HL-60 (cell line): Measurements from ENCODE around the gene JMJD1C.

ENCODE experiments used
- DNase-seq, 2 experiments: peaks; one replicate each; pipeline ENCODE4 v3.0.0-alpha.2; 2010 to 2020; ENCODE audit warnings: low read depth in 1 of 2, low spot score in 1 of 2
- H3K27ac ChIP-seq: fragments of 250-450 bp; sonication (Bioruptor Pico); replicated peaks from 2 replicates; pipeline ENCODE4 v1.5.1; 2020; ENCODE audit warnings: mild to moderate bottlenecking, moderate library complexity
- H3K27me3 ChIP-seq: fragments of 250-450 bp; sonication (Bioruptor Pico); 2 replicates; pipeline ENCODE4 v1.5.1; 2021; ENCODE audit warnings: mild to moderate bottlenecking, moderate library complexity; ENCODE audit not compliant: insufficient read depth, poor library complexity, severe bottlenecking
- H3K4me3 ChIP-seq: replicated peaks from 2 replicates; pipeline ENCODE4 v1.5.1; 2011; ENCODE audit warnings: mild to moderate bottlenecking, control low read depth, low read length; ENCODE audit not compliant: insufficient read depth
- CTCF ChIP-seq: IDR thresholded peaks from one replicate; pipeline ENCODE4 v1.5.1; 2011; ENCODE audit warnings: low read length, control low read depth, inconsistent platforms; ENCODE audit not compliant: insufficient read depth
- GABPA ChIP-seq: IDR thresholded peaks from 2 replicates; pipeline ENCODE4 v1.6.1; 2012; ENCODE audit warnings: low read depth
- POLR2AphosphoS5 ChIP-seq: IDR thresholded peaks from 2 replicates; pipeline ENCODE4 v1.6.1; 2012; ENCODE audit warnings: low read depth
- SPI1 ChIP-seq: IDR thresholded peaks from 2 replicates; pipeline ENCODE4 v1.6.1; 2012; ENCODE audit warnings: low read depth, mild to moderate bottlenecking, borderline replicate concordance
- TF ChIP-seq, protein P1 (sequence below): IDR thresholded peaks from 2 replicates; pipeline ENCODE4 v1.6.1; 2012; ENCODE audit warnings: low read depth; ENCODE audit not compliant: insufficient replicate concordance

JMJD1C gene

DNA sequence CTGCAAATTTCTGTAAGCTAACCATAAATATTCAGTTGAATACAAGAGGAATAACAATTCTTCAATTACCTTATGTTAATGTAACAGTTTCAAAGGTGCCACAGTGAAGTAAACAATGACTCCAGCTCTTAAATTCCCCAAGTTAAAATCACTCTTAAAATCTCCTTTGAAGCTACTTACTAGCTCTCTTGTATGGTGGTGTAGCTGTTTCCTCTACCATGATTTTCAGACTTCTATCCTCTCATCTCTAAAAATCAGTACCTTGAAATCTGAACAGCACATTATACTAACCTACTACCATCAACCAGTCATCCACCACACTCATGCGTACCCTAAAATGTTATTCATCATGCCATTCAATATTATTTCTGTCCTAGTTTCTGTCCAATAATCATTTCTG, 29.6 kb downstream of the JMJD1C start:
- H3K27ac ChIP-seq = no peak overlapping the region
- TF ChIP-seq POLR2AphosphoS5 = no peak
- no peak for TF ChIP-seq SPI1
- TF ChIP-seq CTCF = no peak
- TF ChIP-seq, protein P1, sequence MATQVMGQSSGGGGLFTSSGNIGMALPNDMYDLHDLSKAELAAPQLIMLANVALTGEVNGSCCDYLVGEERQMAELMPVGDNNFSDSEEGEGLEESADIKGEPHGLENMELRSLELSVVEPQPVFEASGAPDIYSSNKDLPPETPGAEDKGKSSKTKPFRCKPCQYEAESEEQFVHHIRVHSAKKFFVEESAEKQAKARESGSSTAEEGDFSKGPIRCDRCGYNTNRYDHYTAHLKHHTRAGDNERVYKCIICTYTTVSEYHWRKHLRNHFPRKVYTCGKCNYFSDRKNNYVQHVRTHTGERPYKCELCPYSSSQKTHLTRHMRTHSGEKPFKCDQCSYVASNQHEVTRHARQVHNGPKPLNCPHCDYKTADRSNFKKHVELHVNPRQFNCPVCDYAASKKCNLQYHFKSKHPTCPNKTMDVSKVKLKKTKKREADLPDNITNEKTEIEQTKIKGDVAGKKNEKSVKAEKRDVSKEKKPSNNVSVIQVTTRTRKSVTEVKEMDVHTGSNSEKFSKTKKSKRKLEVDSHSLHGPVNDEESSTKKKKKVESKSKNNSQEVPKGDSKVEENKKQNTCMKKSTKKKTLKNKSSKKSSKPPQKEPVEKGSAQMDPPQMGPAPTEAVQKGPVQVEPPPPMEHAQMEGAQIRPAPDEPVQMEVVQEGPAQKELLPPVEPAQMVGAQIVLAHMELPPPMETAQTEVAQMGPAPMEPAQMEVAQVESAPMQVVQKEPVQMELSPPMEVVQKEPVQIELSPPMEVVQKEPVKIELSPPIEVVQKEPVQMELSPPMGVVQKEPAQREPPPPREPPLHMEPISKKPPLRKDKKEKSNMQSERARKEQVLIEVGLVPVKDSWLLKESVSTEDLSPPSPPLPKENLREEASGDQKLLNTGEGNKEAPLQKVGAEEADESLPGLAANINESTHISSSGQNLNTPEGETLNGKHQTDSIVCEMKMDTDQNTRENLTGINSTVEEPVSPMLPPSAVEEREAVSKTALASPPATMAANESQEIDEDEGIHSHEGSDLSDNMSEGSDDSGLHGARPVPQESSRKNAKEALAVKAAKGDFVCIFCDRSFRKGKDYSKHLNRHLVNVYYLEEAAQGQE = no peak
- no peak for TF ChIP-seq GABPA
- H3K4me3 ChIP-seq = no peak overlapping the region
- no peak for DNase-seq
- H3K27me3 ChIP-seq = no peaks in the 10 kb centered on the region

- TF ChIP-seq POLR2AphosphoS5 (no peak), GABPA (no peak), SPI1 (0 out of 2 replicates have a peak, but pooled peaks have one; percentile 21), CTCF (no peak)
- no peak overlapping the region for H3K4me3 ChIP-seq
- H3K27me3 ChIP-seq = no peaks in the 10 kb centered on the region
- no peak overlapping the region for H3K27ac ChIP-seq
- no peak for DNase-seq
Measured at GRCh38 chr10:63434866-63435854, 30.6 kb downstream of the JMJD1C start.

DNA sequence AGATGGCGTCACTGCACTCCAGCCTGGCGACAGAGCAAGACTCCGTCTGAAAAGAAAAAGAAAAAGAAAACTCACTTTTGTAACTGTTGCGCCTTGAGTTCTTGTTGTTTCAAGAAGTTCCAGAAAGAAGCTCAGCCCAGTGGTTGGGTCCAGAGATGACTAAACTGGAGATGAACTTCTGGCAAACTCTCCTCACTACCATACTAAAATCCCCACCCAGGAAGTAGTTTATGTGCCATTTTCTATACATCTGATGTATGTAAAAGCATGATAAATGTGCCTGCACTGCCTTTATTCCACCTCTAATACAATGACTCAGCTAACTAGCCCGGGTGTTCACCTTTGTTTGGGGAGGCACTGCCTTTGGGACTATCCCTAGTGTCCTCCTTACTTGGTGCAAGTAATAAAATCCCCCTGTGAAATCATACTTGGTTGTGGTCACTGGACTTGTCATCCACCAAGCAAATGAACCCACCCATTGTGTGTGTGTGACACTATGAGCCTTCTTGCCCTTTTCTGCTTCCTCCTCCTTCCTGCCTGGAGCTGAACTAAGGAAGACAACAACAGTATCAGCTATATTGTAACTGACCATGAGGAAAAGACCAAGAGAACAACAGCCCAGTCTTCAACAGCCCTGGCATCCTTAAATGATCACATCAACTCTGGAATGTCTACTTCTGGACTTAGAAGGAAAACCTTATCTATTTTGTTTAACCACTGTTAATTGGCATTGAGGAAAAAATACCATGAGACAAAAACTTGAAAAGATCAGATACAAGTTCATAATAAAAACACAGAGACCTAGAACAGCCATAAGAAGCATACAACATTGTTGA, 33.6 kb downstream of the JMJD1C start:
- Histone ChIP-seq H3K27ac (no peak overlapping the region), H3K4me3 (no peak overlapping the region), H3K27me3 (no peaks in the 10 kb centered on the region)
- no peak for DNase-seq
- TF ChIP-seq CTCF (no peak), POLR2AphosphoS5 (no peak), GABPA (no peak), SPI1 (no peak)
- TF ChIP-seq, protein P1 = no peak
